Liver (tissue), 9 donors: ENCODE results near the gene SYT8. TPM values are rescaled to one million over a fixed set of nuclear protein-coding genes. Genes with fewer than 3 reads are reported as not detected.

Experiments used
- DNase-seq: peaks from one replicate; pipeline ENCODE4 v3.0.0-alpha.2; 2017; ENCODE audit warnings: low spot score
- H3K27ac ChIP-seq, 2 donors: one replicate each; pipeline ENCODE4 v1.7.0; 2013; ENCODE audit warnings: inconsistent platforms in 2 of 2, low read length in 2 of 2, control low read depth in 1 of 2, low read depth in 1 of 2, mild to moderate bottlenecking in 1 of 2
- H3K27me3 ChIP-seq, 4 donors: one replicate each; pipeline versions ENCODE4 v1.6.1 to v1.7.0; 2013; ENCODE audit warnings: low read length in 3 of 4, inconsistent platforms in 1 of 4, mild to moderate bottlenecking in 1 of 4, moderate library complexity in 1 of 4; ENCODE audit not compliant: control insufficient read depth in 4 of 4, insufficient read depth in 4 of 4
- H3K36me3 ChIP-seq, 4 donors: one replicate each; pipeline versions ENCODE4 v1.6.1 to v1.7.0; 2013; ENCODE audit warnings: low read length in 3 of 4, mild to moderate bottlenecking in 3 of 4, low read depth in 1 of 4, moderate library complexity in 1 of 4; ENCODE audit not compliant: control insufficient read depth in 4 of 4, insufficient read depth in 3 of 4
- H3K4me1 ChIP-seq, 4 donors: one replicate each; pipeline versions ENCODE4 v1.6.1 to v1.7.0; 2013; ENCODE audit warnings: low read length in 3 of 4, mild to moderate bottlenecking in 3 of 4, moderate library complexity in 1 of 4; ENCODE audit not compliant: control insufficient read depth in 4 of 4, insufficient read depth in 4 of 4
- H3K4me3 ChIP-seq, 3 donors: one replicate each; pipeline versions ENCODE4 v1.6.1 to v1.7.0; 2013; ENCODE audit warnings: low read length in 3 of 3, control low read depth in 1 of 3, low read depth in 1 of 3, mild to moderate bottlenecking in 1 of 3
- H3K9ac ChIP-seq, 2 donors: one replicate each; pipeline ENCODE4 v1.7.0; 2013; ENCODE audit warnings: low read length in 2 of 2, mild to moderate bottlenecking in 2 of 2, moderate library complexity in 2 of 2, control low read depth in 1 of 2, low read depth in 1 of 2
- H3K9me3 ChIP-seq, 4 donors: one replicate each; pipeline versions ENCODE4 v1.6.1 to v1.7.0; 2013; ENCODE audit warnings: low read length in 3 of 4; ENCODE audit not compliant: control insufficient read depth in 4 of 4
- ATF3 ChIP-seq: IDR thresholded peaks from 2 replicates; pipeline ENCODE4 v1.6.1; 2016; ENCODE audit warnings: antibody characterized with exemption
- CTCF ChIP-seq: fragments of 150-350 bp; IDR thresholded peaks from 2 replicates; pipeline ENCODE4 v1.5.1; 2017; ENCODE audit warnings: improper control_type of control experiment, low read depth, low read length; ENCODE audit not compliant: missing input control
- EGR1 ChIP-seq, 2 donors: IDR thresholded peaks; 2 replicates each; pipeline ENCODE4 v1.6.1; 2016 to 2018; ENCODE audit warnings: antibody characterized with exemption in 2 of 2, low read depth in 2 of 2
- FOXA1 ChIP-seq: IDR thresholded peaks from 2 replicates; pipeline ENCODE4 v1.6.1; 2016; ENCODE audit warnings: antibody characterized with exemption
- FOXA2 ChIP-seq: IDR thresholded peaks from 2 replicates; pipeline ENCODE4 v1.6.1; 2016; ENCODE audit warnings: antibody characterized with exemption
- GABPA ChIP-seq, 2 donors: IDR thresholded peaks in 1 of 2; conservative IDR thresholded peaks in 1 of 2; 2 replicates each; pipeline ENCODE4 v1.6.1; 2016; ENCODE audit warnings: antibody characterized with exemption in 2 of 2, mild to moderate bottlenecking in 1 of 2, moderate library complexity in 1 of 2
- HNF4A ChIP-seq, 2 donors: conservative IDR thresholded peaks; 2 replicates each; pipeline ENCODE4 v1.6.1; 2016; ENCODE audit warnings: antibody characterized with exemption in 2 of 2, mild to moderate bottlenecking in 2 of 2
- HNF4G ChIP-seq: IDR thresholded peaks from 2 replicates; pipeline ENCODE4 v1.6.1; 2016; ENCODE audit warnings: antibody characterized with exemption
- JUND ChIP-seq, 2 donors: IDR thresholded peaks; 2 replicates each; pipeline ENCODE4 v1.6.1; 2016; ENCODE audit warnings: antibody characterized with exemption in 2 of 2
- MAX ChIP-seq: IDR thresholded peaks from 2 replicates; pipeline ENCODE4 v1.6.1; 2016; ENCODE audit warnings: antibody characterized with exemption
- NR2F2 ChIP-seq: IDR thresholded peaks from 2 replicates; pipeline ENCODE4 v1.6.1; 2016; ENCODE audit warnings: antibody characterized with exemption
- RAD21 ChIP-seq, 2 donors: IDR thresholded peaks; 2 replicates each; pipeline ENCODE4 v1.6.1; 2016; ENCODE audit warnings: antibody characterized with exemption in 2 of 2, mild to moderate bottlenecking in 2 of 2
- REST ChIP-seq: IDR thresholded peaks from 2 replicates; pipeline ENCODE4 v1.6.1; 2016; ENCODE audit warnings: antibody characterized with exemption, mild to moderate bottlenecking
- RXRA ChIP-seq, 2 donors: IDR thresholded peaks; 2 replicates each; pipeline ENCODE4 v1.6.1; 2017 to 2018; ENCODE audit warnings: antibody characterized with exemption in 2 of 2, mild to moderate bottlenecking in 1 of 2
- SP1 ChIP-seq: IDR thresholded peaks from 2 replicates; pipeline ENCODE4 v1.6.1; 2018; ENCODE audit warnings: antibody characterized with exemption, mild to moderate bottlenecking
- TAF1 ChIP-seq: conservative IDR thresholded peaks from 2 replicates; pipeline ENCODE4 v1.6.1; 2016; ENCODE audit warnings: antibody characterized with exemption, mild to moderate bottlenecking
- YY1 ChIP-seq: IDR thresholded peaks from 2 replicates; pipeline ENCODE4 v1.6.1; 2016; ENCODE audit warnings: antibody characterized with exemption, mild to moderate bottlenecking
- ZBTB33 ChIP-seq: IDR thresholded peaks from 2 replicates; pipeline ENCODE4 v1.6.1; 2016; ENCODE audit warnings: antibody characterized with exemption
- WGBS: extraction: QIAGEN DNeasy Blood & Tissue Kit; methylation state at CpG from one replicate; pipeline ENCODE4 v1.1.7; 2013; 5-methylcytosine and 5-hydroxymethylcytosine counted together
- polyA plus RNA-seq, 2 donors: library from polyadenylated mRNA; stranded (reverse) in 1 of 2; unstranded in 1 of 2; fragments of 200-250 nt in 1 of 2; fragments of >200 nt in 1 of 2; fragmentation: Nextera tagmentation in 1 of 2; extraction: Ambion mirVana in 1 of 2; gene quantifications; one replicate each; pipeline versions ENCODE4 v1.2.1 to v1.2.3, GENCODE V29; 2013 to 2015
- total RNA-seq, 2 donors: library from RNA; depleted of rRNA; stranded (reverse); fragments of >200 nt; gene quantifications; one replicate each; pipeline ENCODE4 v1.2.3, GENCODE V29; 2014
- donor health status: healthy.
- donor health status: healthy.
- donor health status: healthy.
- donor health status: healthy.
- donor health status: healthy.

The SYT8 gene
- total and polyA plus RNA-seq, 4 donors: 0.17 to 0.99 (median 0.35) TPM

- H3K27me3 ChIP-seq: no peaks in the 10 kb centered on the region
- DNase-seq: no peak
- H3K9me3 ChIP-seq: peaks cover 0 to under 1% (median 0%) of the 10 kb centered on the region in 4 donors
- H3K9ac ChIP-seq: no peak overlapping the region
- H3K27ac ChIP-seq: no peak overlapping the region
- H3K4me3 ChIP-seq: no peak overlapping the region
- H3K4me1 ChIP-seq: peaks cover 0 to 22% (median 7%) of the 10 kb centered on the region in 4 donors
- TF ChIP-seq NR2F2 (no peak), ZBTB33 (no peak), MAX (no peak), HNF4A (conservative IDR thresholded peaks at IDR 0.05) (no peak), GABPA (IDR thresholded peaks at IDR 0.05 in 1 of 2, conservative IDR thresholded peaks at IDR 0.05 in 1 of 2) (no peak), HNF4G (no peak), FOXA2 (no peak), EGR1 (IDR thresholded peaks at IDR 0.05; ENCODE audit: low read depth in 2 of 2) (no peak), RAD21 (IDR thresholded peaks at IDR 0.05) (no peak), ATF3 (no peak), TAF1 (no peak), REST (no peak), FOXA1 (no peak), CTCF (no peak), SP1 (no peak), RXRA (IDR thresholded peaks at IDR 0.05) (no peak), JUND (IDR thresholded peaks at IDR 0.05) (no peak), YY1 (no peak)
- H3K36me3 ChIP-seq: no peaks in the 10 kb centered on the region
- WGBS: 96% methylated on average over 23 of the region's 23 CpGs
These were observed 10.4 kb upstream of the SYT8 start for GRCh38 chr11:1824221-1825038.
